Activated T-helper 17 cell treated with anti-CD3 and anti-CD28 coated beads, Interleukin-2, amount 50 U/mL, for 72 hours (primary cell): ENCODE results near the gene SEC22C. TPM values are rescaled to one million over a fixed set of nuclear protein-coding genes. Genes with fewer than 3 reads are reported as not detected.

ENCODE experiments used
- ATAC-seq: fragments of 150-1000 bp; cut with Tn5 transposase; replicated peaks from 2 replicates; pipeline ENCODE4 v1.10.0; 2021; ENCODE audit warnings: mild to moderate bottlenecking, moderate library complexity
- H3K27ac Mint-ChIP-seq: one replicate; pipeline ENCODE4 v1.8.0; 2022; ENCODE audit warnings: mixed read lengths
- H3K27me3 Mint-ChIP-seq: one replicate; pipeline ENCODE4 v1.8.0; 2022; ENCODE audit warnings: mixed read lengths
- H3K36me3 Mint-ChIP-seq: one replicate; pipeline ENCODE4 v1.8.0; 2022; ENCODE audit warnings: low read depth, mild to moderate bottlenecking, mixed read lengths
- H3K4me1 Mint-ChIP-seq: one replicate; pipeline ENCODE4 v1.8.0; 2022; ENCODE audit warnings: mixed read lengths
- H3K4me3 Mint-ChIP-seq: one replicate; pipeline ENCODE4 v1.8.0; 2022; ENCODE audit warnings: mild to moderate bottlenecking, mixed read lengths
- H3K9me3 Mint-ChIP-seq: one replicate; pipeline ENCODE4 v1.8.0; 2022; ENCODE audit warnings: mixed read lengths
- total RNA-seq, 2 donors: library from RNA; stranded (reverse); gene quantifications; one replicate each; pipeline ENCODE4 v1.2.3, GENCODE V29; 2022

Gene SEC22C
- total RNA-seq, 2 donors from 2014 or later, result 32.3 to 46.9 TPM

GRCh38 chr3:42505128-42505848 lies 76.5 kb downstream of the SEC22C start:
- no peaks in the 10 kb centered on the region for H3K36me3 Mint-ChIP-seq
- H3K4me1 Mint-ChIP-seq, result peaks cover 42% of the 10 kb centered on the region
- no peaks in the 10 kb centered on the region for H3K9me3 Mint-ChIP-seq
- no peak for ATAC-seq
- H3K4me3 Mint-ChIP-seq, result no peak overlapping the region
- no peak overlapping the region for H3K27ac Mint-ChIP-seq
- peaks cover 13% of the 10 kb centered on the region for H3K27me3 Mint-ChIP-seq

DNA sequence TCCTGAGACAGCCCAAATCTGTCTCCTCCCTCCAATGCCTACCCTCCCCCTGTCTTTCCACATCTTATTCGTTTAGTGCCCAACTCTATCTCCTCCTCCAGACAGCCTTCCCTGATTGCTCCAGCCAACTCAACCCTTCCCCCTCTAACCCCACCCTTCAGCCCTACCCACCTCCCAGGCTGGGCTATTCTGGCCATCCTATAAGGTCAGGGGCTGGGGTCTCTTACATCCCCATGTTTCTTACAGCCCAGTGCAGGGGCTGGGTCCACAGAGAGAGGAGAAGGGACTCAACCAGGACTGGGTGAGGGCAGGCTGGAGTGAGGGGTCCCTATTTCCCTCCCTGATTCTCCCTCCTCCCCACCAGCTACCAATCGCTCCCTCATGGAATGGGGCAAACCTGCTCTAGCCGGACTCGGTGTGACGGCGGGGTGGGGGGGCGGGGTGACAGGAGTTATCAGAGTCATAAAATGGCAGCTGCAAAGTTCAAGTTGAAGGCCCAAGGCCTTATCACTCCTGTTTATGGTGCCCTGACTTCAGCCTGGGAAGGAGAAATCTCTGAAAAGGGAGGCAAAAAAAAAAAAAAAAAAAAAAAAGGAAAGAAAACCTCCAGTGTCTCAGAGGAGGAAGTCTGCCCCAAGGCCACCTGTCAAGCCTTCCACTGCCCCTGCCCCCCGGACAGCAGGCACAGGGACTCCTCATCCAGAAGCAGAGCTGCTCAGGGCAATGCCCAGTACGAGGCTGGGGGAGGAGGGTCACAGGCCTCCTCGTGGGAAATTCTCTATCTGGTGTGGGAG lies 77.2 kb downstream of the SEC22C start:
- no peak for ATAC-seq
- peak overlapping the region; percentile 73 for H3K27ac Mint-ChIP-seq
- peak overlapping the region; percentile 99 for H3K4me3 Mint-ChIP-seq
- H3K27me3 Mint-ChIP-seq, result peaks cover 18% of the 10 kb centered on the region
- no peaks in the 10 kb centered on the region for H3K36me3 Mint-ChIP-seq
- no peaks in the 10 kb centered on the region for H3K9me3 Mint-ChIP-seq
- peaks cover 38% of the 10 kb centered on the region for H3K4me1 Mint-ChIP-seq

GRCh38 chr3:42503957-42504333 lies 77.8 kb downstream of the SEC22C start:
- Mint-ChIP-seq H3K4me1 (peaks cover 34% of the 10 kb centered on the region), H3K27me3 (peaks cover 18% of the 10 kb centered on the region), H3K27ac (peak overlapping the region; percentile 73), H3K36me3 (no peaks in the 10 kb centered on the region), H3K4me3 (peak overlapping the region; percentile 99), H3K9me3 (no peaks in the 10 kb centered on the region)
- no peak for ATAC-seq

DNA sequence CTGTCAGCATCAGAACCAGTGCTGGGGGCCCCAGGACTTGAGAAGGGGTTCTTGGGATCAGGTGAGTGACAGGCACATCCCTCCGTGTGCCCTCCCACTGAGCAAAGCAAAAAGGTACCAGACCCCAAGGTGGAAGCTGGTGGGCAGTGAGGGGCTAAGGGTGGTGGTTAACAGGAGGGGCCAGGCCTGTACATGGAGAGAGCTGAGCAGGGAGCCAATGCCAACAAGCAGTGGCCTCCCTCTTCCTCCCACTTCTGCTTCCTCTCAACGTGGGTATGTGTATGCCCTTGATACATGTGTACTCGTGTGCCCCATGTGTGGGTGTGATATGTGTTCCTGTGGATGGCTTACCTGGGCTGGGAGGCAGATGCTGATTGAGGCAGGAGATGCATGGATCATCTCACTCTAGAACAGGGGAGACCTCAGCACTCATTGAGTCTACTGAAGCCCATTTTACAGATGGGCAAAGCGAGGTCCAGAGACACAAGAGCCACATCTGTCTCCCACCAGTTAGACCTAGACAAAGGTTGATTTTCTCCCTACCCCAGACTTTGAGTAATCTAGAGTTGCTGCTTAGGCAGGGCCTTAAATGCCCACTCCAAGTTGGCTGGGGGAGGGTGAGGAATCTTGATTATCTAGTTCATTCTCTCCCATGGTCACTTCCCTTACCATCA lies 78.4 kb downstream of the SEC22C start:
- Mint-ChIP-seq H3K27ac (peak overlapping the region; percentile 73), H3K4me3 (peak overlapping the region; percentile 99), H3K4me1 (peaks cover 35% of the 10 kb centered on the region), H3K9me3 (no peaks in the 10 kb centered on the region), H3K36me3 (no peaks in the 10 kb centered on the region), H3K27me3 (peaks cover 21% of the 10 kb centered on the region)
- ATAC-seq, result no peak

DNA sequence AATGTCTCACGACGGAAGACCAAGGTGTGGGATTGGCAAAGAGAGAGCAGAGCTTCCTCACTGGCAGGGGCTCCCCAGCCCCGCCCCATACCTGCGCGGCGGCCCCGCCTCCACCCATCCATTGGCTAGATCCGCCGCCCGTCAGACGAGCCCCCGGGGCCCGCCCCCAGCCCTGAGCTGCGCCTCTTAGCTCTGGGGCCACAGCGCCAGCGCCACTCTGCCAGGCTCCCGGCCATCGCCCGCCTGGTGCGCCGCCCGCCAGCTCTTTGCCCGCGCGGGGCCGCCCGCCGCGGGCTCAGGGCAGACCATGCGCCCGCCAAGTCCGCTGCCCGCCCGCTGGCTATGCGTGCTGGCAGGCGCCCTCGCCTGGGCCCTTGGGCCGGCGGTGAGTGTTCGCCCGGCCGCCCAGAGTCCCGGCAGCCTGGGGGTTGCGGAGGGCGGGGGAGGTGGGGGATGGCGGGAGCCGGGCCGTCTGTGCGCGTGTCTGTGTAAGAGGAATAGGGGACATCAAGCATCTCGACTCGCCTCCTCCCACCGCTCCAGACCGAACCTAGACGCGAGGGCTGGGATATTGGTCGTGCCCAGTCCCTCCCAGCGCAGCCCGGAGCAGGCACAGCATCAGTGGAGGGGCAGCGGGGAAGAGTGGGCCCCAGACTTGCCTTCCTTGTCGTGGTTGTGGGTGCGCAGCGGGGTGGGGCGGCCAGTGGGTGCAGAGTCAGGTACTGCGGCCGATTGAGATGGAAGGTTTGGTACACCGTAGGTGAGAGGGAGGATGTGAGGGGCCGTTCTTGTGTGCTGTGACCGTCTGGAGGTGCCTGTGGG lies 79.1 kb downstream of the SEC22C start, which contains the start of gene VIPR1:
Gene VIPR1, plus strand, starts transcription at position 215 of the 822 bp plus-strand sequence. Its CDS starts 93 bp downstream, at position 308.
- no peaks in the 10 kb centered on the region for H3K9me3 Mint-ChIP-seq
- peak within 1 kb of the TSS; percentile 80 for H3K27ac Mint-ChIP-seq
- peaks cover 24% of the 10 kb centered on the region for H3K27me3 Mint-ChIP-seq
- ATAC-seq, result peak; percentile 94
- H3K36me3 Mint-ChIP-seq, result no peaks in the 10 kb centered on the region
- peaks cover 36% of the 10 kb centered on the region for H3K4me1 Mint-ChIP-seq
- peak within 1 kb of the TSS; percentile 99 for H3K4me3 Mint-ChIP-seq

- Mint-ChIP-seq H3K9me3 (no peaks in the 10 kb centered on the region), H3K4me1 (peaks cover 28% of the 10 kb centered on the region), H3K27ac (peak overlapping the region; percentile 80), H3K4me3 (peak overlapping the region; percentile 99), H3K36me3 (no peaks in the 10 kb centered on the region), H3K27me3 (peaks cover 24% of the 10 kb centered on the region)
- ATAC-seq, result peak; percentile 71
Measured at GRCh38 chr3:42501681-42502428, 79.9 kb downstream of the SEC22C start.

DNA sequence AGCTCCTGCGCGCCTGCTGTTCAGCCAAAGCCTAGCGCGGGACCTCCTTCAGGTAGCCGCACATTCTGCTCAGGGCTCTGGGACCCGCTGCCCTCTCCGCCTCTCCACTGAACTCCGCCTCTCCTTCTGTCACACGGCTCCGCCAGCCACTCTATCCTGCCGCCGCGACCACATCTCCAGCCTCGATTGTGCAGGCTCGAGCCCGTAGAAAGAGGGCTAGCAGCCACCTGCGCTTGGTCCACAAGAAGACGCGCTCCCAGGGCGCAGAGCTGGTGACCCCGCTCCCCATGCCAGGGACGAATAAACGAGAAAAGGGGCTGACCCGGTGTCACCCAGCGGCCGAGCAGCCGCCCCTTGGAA lies 80.5 kb downstream of the SEC22C start:
- Mint-ChIP-seq H3K27ac (peak overlapping the region; percentile 80), H3K4me3 (peak overlapping the region; percentile 99), H3K4me1 (peaks cover 25% of the 10 kb centered on the region), H3K9me3 (no peaks in the 10 kb centered on the region), H3K36me3 (no peaks in the 10 kb centered on the region), H3K27me3 (peaks cover 24% of the 10 kb centered on the region)
- no peak for ATAC-seq

- Mint-ChIP-seq H3K4me1 (peaks cover 25% of the 10 kb centered on the region), H3K36me3 (no peaks in the 10 kb centered on the region), H3K4me3 (peak overlapping the region; percentile 99), H3K9me3 (no peaks in the 10 kb centered on the region), H3K27me3 (peaks cover 24% of the 10 kb centered on the region), H3K27ac (peak overlapping the region; percentile 39)
- no peak for ATAC-seq
Measured at GRCh38 chr3:42500909-42501308, 80.9 kb downstream of the SEC22C start.

- H3K4me3 Mint-ChIP-seq, result peak overlapping the region; percentile 99
- H3K27ac Mint-ChIP-seq, result no peak overlapping the region
- H3K27me3 Mint-ChIP-seq, result peaks cover 24% of the 10 kb centered on the region
- H3K4me1 Mint-ChIP-seq, result peaks cover 25% of the 10 kb centered on the region
- ATAC-seq, result no peak
- H3K9me3 Mint-ChIP-seq, result no peaks in the 10 kb centered on the region
- no peaks in the 10 kb centered on the region for H3K36me3 Mint-ChIP-seq
Measured at GRCh38 chr3:42500091-42500490, 81.7 kb downstream of the SEC22C start.

GRCh38 chr3:42499478-42499871 lies 82.3 kb downstream of the SEC22C start:
- Mint-ChIP-seq H3K4me1 (peaks cover 25% of the 10 kb centered on the region), H3K4me3 (peak overlapping the region; percentile 41), H3K36me3 (no peaks in the 10 kb centered on the region), H3K9me3 (no peaks in the 10 kb centered on the region), H3K27me3 (peaks cover 24% of the 10 kb centered on the region), H3K27ac (peak overlapping the region; percentile 37)
- no peak for ATAC-seq

DNA sequence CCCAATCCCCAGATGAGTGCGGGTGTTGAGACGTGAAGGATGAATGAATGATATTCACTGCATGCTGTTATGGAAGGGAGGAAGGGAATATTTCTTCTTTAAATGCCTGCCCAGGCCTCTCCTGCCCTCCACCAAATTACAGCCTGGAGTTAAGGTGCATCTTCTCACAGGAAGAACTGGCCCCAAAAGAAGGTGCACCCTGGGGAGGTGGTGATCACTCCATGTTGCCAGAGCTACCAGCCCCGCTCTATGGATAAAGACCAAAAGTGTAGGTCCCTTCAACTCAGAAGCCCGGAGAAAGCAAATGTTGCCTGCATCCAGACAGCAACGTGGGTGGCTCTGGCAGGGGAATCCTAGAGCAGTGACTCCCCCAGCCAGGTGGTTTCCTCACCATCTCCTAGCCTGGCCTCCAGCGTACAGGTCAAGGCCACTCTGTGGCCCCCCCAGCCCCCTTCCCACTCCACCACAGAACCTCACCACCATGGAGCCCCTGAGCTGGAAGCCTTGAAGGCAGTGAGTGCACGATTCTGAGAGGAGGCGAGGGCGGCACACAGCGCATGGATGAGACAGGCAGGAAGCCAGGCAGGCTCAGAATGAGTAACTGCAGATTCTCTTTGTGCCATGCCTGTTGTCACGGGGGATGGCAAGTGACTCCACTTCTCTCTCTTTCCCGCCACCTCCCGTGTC lies 82.8 kb downstream of the SEC22C start:
- Mint-ChIP-seq H3K9me3 (no peaks in the 10 kb centered on the region), H3K4me1 (peaks cover 25% of the 10 kb centered on the region), H3K4me3 (peak overlapping the region; percentile 41), H3K27ac (peak overlapping the region; percentile 37), H3K36me3 (no peaks in the 10 kb centered on the region), H3K27me3 (peaks cover 24% of the 10 kb centered on the region)
- peak; percentile 42 for ATAC-seq

GRCh38 chr3:42498034-42498433 lies 83.7 kb downstream of the SEC22C start:
- Mint-ChIP-seq H3K4me3 (no peak overlapping the region), H3K9me3 (no peaks in the 10 kb centered on the region), H3K27ac (no peak overlapping the region), H3K4me1 (peaks cover 19% of the 10 kb centered on the region), H3K36me3 (no peaks in the 10 kb centered on the region), H3K27me3 (peaks cover 24% of the 10 kb centered on the region)
- no peak for ATAC-seq
